OCI-LY7 (cell line): Measurements from ENCODE around the gene SCYGR4. TPM values are rescaled to one million over a fixed set of nuclear protein-coding genes. Genes with fewer than 3 reads are reported as not detected.

Source experiments
- Bru-seq: library from RNA; stranded (reverse); fragments of 400-500 nt; gene quantifications from one replicate; lab custom pipeline; 2021; lab: Mats Ljungman, UMichigan
- BruChase-seq, 2 experiments: library from RNA; stranded (reverse); fragments of 400-500 nt; gene quantifications; one replicate each; lab custom pipeline; 2021; lab: Mats Ljungman, UMichigan
- BruUV-seq: library from RNA; stranded (reverse); fragments of 400-500 nt; replicated peaks from 2 replicates; lab custom pipeline; 2021; lab: Mats Ljungman, UMichigan
- CTCF ChIA-PET: fragments of 300-600 bp; sonication (Branson Sonifier 250); formaldehyde crosslinking; loops from one replicate; lab custom pipeline; 2022; ENCODE audit warnings: antibody characterized with exemption; ENCODE audit not compliant: unreplicated experiment; lab: Charles Lee
- POLR2A ChIA-PET: fragments of 300-600 bp; sonication (Branson Sonifier 250); formaldehyde crosslinking; loops from one replicate; lab custom pipeline; 2022; ENCODE audit warnings: antibody characterized with exemption; lab: Charles Lee
- DNase-seq: peaks from one replicate; pipeline ENCODE4 v3.0.0-alpha.2; 2015; ENCODE audit warnings: low spot score
- H2AFZ ChIP-seq: fragments of 200-600 bp; sonication (generic), shearing (Covaris generic); 2 replicates; pipeline ENCODE4 v1.6.1; 2014; ENCODE audit warnings: mild to moderate bottlenecking, antibody characterized with exemption, low read length, moderate library complexity
- H3K27ac ChIP-seq: fragments of 200-600 bp; sonication (generic); 2 replicates; pipeline ENCODE4 v1.5.1; 2014; ENCODE audit warnings: mixed run types, low read depth, mild to moderate bottlenecking, moderate library complexity, low read length, inconsistent platforms; ENCODE audit not compliant: poor library complexity, severe bottlenecking
- H3K36me3 ChIP-seq: fragments of 200-600 bp; sonication (generic); 2 replicates; pipeline ENCODE4 v1.6.1; 2014; ENCODE audit warnings: mild to moderate bottlenecking, antibody characterized with exemption, low read length, moderate library complexity, mixed read lengths; ENCODE audit not compliant: insufficient read depth
- H3K4me1 ChIP-seq: fragments of 200-600 bp; sonication (generic); 2 replicates; pipeline ENCODE4 v1.5.1; 2014; ENCODE audit warnings: mild to moderate bottlenecking, low read length; ENCODE audit not compliant: insufficient read depth, poor library complexity, severe bottlenecking
- H3K4me2 ChIP-seq: fragments of 200-600 bp; sonication (generic); 2 replicates; pipeline ENCODE4 v1.6.1; 2014; ENCODE audit warnings: mild to moderate bottlenecking, low read length
- H3K4me3 ChIP-seq: fragments of 200-600 bp; sonication (generic); 2 replicates; pipeline ENCODE4 v1.5.1; 2014; ENCODE audit warnings: mild to moderate bottlenecking, low read depth, low read length; ENCODE audit not compliant: poor library complexity, severe bottlenecking
- H3K79me2 ChIP-seq: fragments of 200-600 bp; sonication (generic); 2 replicates; pipeline ENCODE4 v1.6.1; 2016; ENCODE audit warnings: low read depth, mild to moderate bottlenecking, low read length, moderate library complexity, mixed read lengths; ENCODE audit not compliant: insufficient read depth
- H3K9me2 ChIP-seq: fragments of 200-600 bp; sonication (generic); 2 replicates; pipeline ENCODE4 v1.6.1; 2016; ENCODE audit warnings: mild to moderate bottlenecking, low read length, mixed read lengths; ENCODE audit not compliant: insufficient read depth
- H3K9me3 ChIP-seq: fragments of 200-600 bp; sonication (generic); 2 replicates; pipeline ENCODE4 v1.6.1; 2014; ENCODE audit warnings: mild to moderate bottlenecking, mixed run types, low read length, mixed read lengths
- H4K20me1 ChIP-seq: fragments of 200-600 bp; sonication (generic); 2 replicates; pipeline ENCODE4 v1.6.1; 2014; ENCODE audit warnings: mild to moderate bottlenecking, antibody characterized with exemption, low read length, moderate library complexity, mixed read lengths; ENCODE audit not compliant: insufficient read depth
- CTCF ChIP-seq: fragments of 200-600 bp; sonication (generic); conservative IDR thresholded peaks from 2 replicates; pipeline ENCODE4 v1.5.1; 2014; ENCODE audit warnings: mild to moderate bottlenecking, antibody characterized with exemption, low read length, moderate library complexity, mixed read lengths
- EZH2phosphoT487 ChIP-seq: fragments of 200-600 bp; sonication (generic); IDR thresholded peaks from 2 replicates; pipeline ENCODE4 v1.6.1; 2018; ENCODE audit warnings: low read depth, borderline replicate concordance, mild to moderate bottlenecking, mixed run types, antibody characterized with exemption, low read length, moderate library complexity, mixed read lengths
- intact Hi-C: fragments of 100-400 bp; cut with micrococcal nuclease; formaldehyde crosslinking; loops from one replicate; pipeline ENCODE4 v1.10.0; 2022; ENCODE audit not compliant: unreplicated experiment
- long read RNA-seq: library from polyadenylated mRNA; stranded (forward); transcript quantifications from one replicate; pipeline ENCODE4 v2.0.0, GENCODE V29; 2022
- total RNA-seq, 2 experiments: library from RNA; depleted of rRNA in 1 of 2; stranded (reverse); fragments of >200 nt in 1 of 2; shearing (Covaris generic) in 1 of 2; gene quantifications; 2 replicates each; pipeline ENCODE4 v1.2.3, GENCODE V29; 2014 to 2022

SCYGR4 gene
- total RNA-seq (2014; rRNA removed; shearing (Covaris generic)) (not detected in 2 replicates), total RNA-seq (2022) (not detected in 2 replicates), Bru-seq, nascent RNA (not detected), BruChase-seq, experiment 1, labeled RNA remaining after a 6-hour chase (not detected), BruChase-seq, experiment 2, labeled RNA remaining after a 2-hour chase (not detected)
- long read RNA-seq, result 0 reads

- no peak within 1 kb of the TSS for H3K27ac ChIP-seq
- no peaks in the 10 kb centered on the region for H3K9me3 ChIP-seq
- no peak within 1 kb of the TSS for H3K4me3 ChIP-seq
- H3K36me3 ChIP-seq, result no peaks in the 10 kb centered on the region
- ChIA-PET POLR2A (no interaction called here), CTCF (no interaction called here)
- H2AFZ ChIP-seq, result no peak within 1 kb of the TSS
- no peaks in the 10 kb centered on the region for H3K79me2 ChIP-seq
- DNase-seq, result no peak
- no peaks in the 10 kb centered on the region for H3K4me1 ChIP-seq
- no peaks in the 10 kb centered on the region for H3K9me2 ChIP-seq
- H4K20me1 ChIP-seq, result no peaks in the 10 kb centered on the region
- intact Hi-C loops, result no loop called here
- no peak for TF ChIP-seq EZH2phosphoT487
- TF ChIP-seq CTCF, result no peak
- no TSS peak for BruUV-seq
- no peak within 1 kb of the TSS for H3K4me2 ChIP-seq
Measured at GRCh38 chr2:227617316-227618230, at the start of gene SCYGR4. Gene SCYGR4 (plus strand): TSS chr2:227617498. CDS start chr2:227617498, 0 bp downstream.

GRCh38 chr2:227568852-227569169 is 48.5 kb upstream of the SCYGR4 start:
- H3K9me2 ChIP-seq, result no peaks in the 10 kb centered on the region
- CTCF ChIA-PET, result no interaction called here
- no peak overlapping the region for H3K4me3 ChIP-seq
- POLR2A ChIA-PET, result no interaction called here
- no peaks in the 10 kb centered on the region for H3K4me1 ChIP-seq
- no TSS peak for BruUV-seq
- intact Hi-C loops, result no loop called here
- no peak overlapping the region for H3K27ac ChIP-seq
- DNase-seq, result no peak
- no peak overlapping the region for H3K4me2 ChIP-seq
- no peaks in the 10 kb centered on the region for H4K20me1 ChIP-seq
- no peaks in the 10 kb centered on the region for H3K79me2 ChIP-seq
- H3K36me3 ChIP-seq, result no peaks in the 10 kb centered on the region
- no peaks in the 10 kb centered on the region for H3K9me3 ChIP-seq
- no peak for TF ChIP-seq EZH2phosphoT487
- no peak for TF ChIP-seq CTCF
- no peak overlapping the region for H2AFZ ChIP-seq

GRCh38 chr2:227570615-227571014 is 46.7 kb upstream of the SCYGR4 start:
- Histone ChIP-seq H3K4me1 (no peaks in the 10 kb centered on the region), H3K9me3 (no peaks in the 10 kb centered on the region), H3K79me2 (no peaks in the 10 kb centered on the region), H3K9me2 (no peaks in the 10 kb centered on the region), H3K27ac (no peak overlapping the region), H3K4me2 (no peak overlapping the region), H4K20me1 (no peaks in the 10 kb centered on the region), H3K4me3 (no peak overlapping the region), H3K36me3 (no peaks in the 10 kb centered on the region), H2AFZ (no peak overlapping the region)
- TF ChIP-seq CTCF (no peak), EZH2phosphoT487 (no peak)
- no TSS peak for BruUV-seq
- DNase-seq, result no peak
- POLR2A ChIA-PET, result interaction anchor here (1.4 kb wide), 1 partner anchor 11 kb away, joined by 3 read pairs; no protein-coding TSS in a partner anchor
- intact Hi-C loops, result no loop called here
- CTCF ChIA-PET, result no interaction called here
